ENCODE data around the gene PPP2R5E.

Gene PPP2R5E

GRCh38 chr14:63435838-63436237 is 107.3 kb downstream of the PPP2R5E start:
- DNase-seq (ENCODE audit: low read depth in 2 of 2, low spot score in 1 of 2), result no peak

GRCh38 chr14:63435204-63435603 is 108.0 kb downstream of the PPP2R5E start:
- DNase-seq (ENCODE audit: low read depth in 2 of 2, low spot score in 1 of 2), result no peak

GRCh38 chr14:63432888-63433552 is 110.2 kb downstream of the PPP2R5E start:
- DNase-seq (ENCODE audit: low read depth in 2 of 2, low spot score in 1 of 2), result no peak

GRCh38 chr14:63432228-63432627 is 110.9 kb downstream of the PPP2R5E start:
- DNase-seq (ENCODE audit: low read depth in 2 of 2, low spot score in 1 of 2), result no peak

GRCh38 chr14:63431466-63431865 is 111.7 kb downstream of the PPP2R5E start:
- DNase-seq (ENCODE audit: low read depth in 2 of 2, low spot score in 1 of 2), result no peak

- no peak for DNase-seq (ENCODE audit: low read depth in 2 of 2, low spot score in 1 of 2)
Observed at GRCh38 chr14:63428486-63428885, 114.7 kb downstream of the PPP2R5E start.

GRCh38 chr14:63426838-63427352 is 116.3 kb downstream of the PPP2R5E start:
- no peak for DNase-seq (ENCODE audit: low read depth in 2 of 2, low spot score in 1 of 2)

GRCh38 chr14:63423889-63424288 is 119.3 kb downstream of the PPP2R5E start:
- no peak for DNase-seq (ENCODE audit: low read depth in 2 of 2, low spot score in 1 of 2)

- no peak for DNase-seq (ENCODE audit: low read depth in 2 of 2, low spot score in 1 of 2)
Observed at GRCh38 chr14:63423381-63423780, 119.8 kb downstream of the PPP2R5E start.

GRCh38 chr14:63421919-63422318 is 121.3 kb downstream of the PPP2R5E start:
- DNase-seq (ENCODE audit: low read depth in 2 of 2, low spot score in 1 of 2), result no peak

- DNase-seq (ENCODE audit: low read depth in 2 of 2, low spot score in 1 of 2), result no peak
Observed at GRCh38 chr14:63421226-63421625, 122.0 kb downstream of the PPP2R5E start.

- no peak for DNase-seq (ENCODE audit: low read depth in 2 of 2, low spot score in 1 of 2)
Observed at GRCh38 chr14:63418020-63418419, 125.2 kb downstream of the PPP2R5E start.

- no peak for DNase-seq (ENCODE audit: low read depth in 2 of 2, low spot score in 1 of 2)
Observed at GRCh38 chr14:63413009-63413408, 130.2 kb downstream of the PPP2R5E start.

GRCh38 chr14:63406333-63406732 is 136.8 kb downstream of the PPP2R5E start:
- DNase-seq (ENCODE audit: low read depth in 2 of 2, low spot score in 1 of 2), result no peak

- no peak for DNase-seq (ENCODE audit: low read depth in 2 of 2, low spot score in 1 of 2)
Observed at GRCh38 chr14:63405715-63406114, 137.5 kb downstream of the PPP2R5E start.

GRCh38 chr14:63404906-63405305 is 138.3 kb downstream of the PPP2R5E start:
- no peak for DNase-seq (ENCODE audit: low read depth in 2 of 2, low spot score in 1 of 2)

GRCh38 chr14:63401646-63402045 is 141.5 kb downstream of the PPP2R5E start:
- DNase-seq (ENCODE audit: low read depth in 2 of 2, low spot score in 1 of 2), result no peak

GRCh38 chr14:63398952-63399351 is 144.2 kb downstream of the PPP2R5E start:
- no peak for DNase-seq (ENCODE audit: low read depth in 2 of 2, low spot score in 1 of 2)

- DNase-seq (ENCODE audit: low read depth in 2 of 2, low spot score in 1 of 2), result no peak
Observed at GRCh38 chr14:63394841-63395240, 148.3 kb downstream of the PPP2R5E start.

- no peak for DNase-seq (ENCODE audit: low read depth in 2 of 2, low spot score in 1 of 2)
Observed at GRCh38 chr14:63394432-63394831, 148.7 kb downstream of the PPP2R5E start.

GRCh38 chr14:63393012-63393411 is 150.2 kb downstream of the PPP2R5E start:
- no peak for DNase-seq (ENCODE audit: low read depth in 2 of 2, low spot score in 1 of 2)

GRCh38 chr14:63392236-63392635 is 150.9 kb downstream of the PPP2R5E start:
- no peak for DNase-seq (ENCODE audit: low read depth in 2 of 2, low spot score in 1 of 2)

- DNase-seq (ENCODE audit: low read depth in 2 of 2, low spot score in 1 of 2), result peak; percentile 6 to 13
Observed at GRCh38 chr14:63388766-63389431, 154.3 kb downstream of the PPP2R5E start.
